Gastroesophageal sphincter (tissue), 3 donors: ENCODE measurements around the gene FASN.

ENCODE experiments used
- CTCF ChIP-seq, 4 experiments: fragments of 200-600 bp in 2 of 4; fragments of 450-650 bp in 2 of 4; sonication (generic) in 1 of 4; IDR thresholded peaks; one replicate each; pipeline ENCODE4 v1.5.1; 2017 to 2019; ENCODE audit warnings: antibody characterized with exemption in 4 of 4, mild to moderate bottlenecking in 2 of 4, moderate library complexity in 2 of 4
- EP300 ChIP-seq: sonication (generic); formaldehyde crosslinking; IDR thresholded peaks from one replicate; pipeline ENCODE4 v1.6.1; 2017; ENCODE audit warnings: antibody characterized with exemption, mild to moderate bottlenecking
- POLR2A ChIP-seq, 2 donors: fragments of 450-650 bp; IDR thresholded peaks; one replicate each; pipeline ENCODE4 v1.6.1; 2017; ENCODE audit warnings: antibody characterized with exemption in 2 of 2, mild to moderate bottlenecking in 2 of 2, moderate library complexity in 1 of 2
- POLR2AphosphoS5 ChIP-seq: sonication (generic); formaldehyde crosslinking; IDR thresholded peaks from one replicate; pipeline ENCODE4 v1.6.1; 2017; ENCODE audit warnings: antibody characterized with exemption

- TF ChIP-seq POLR2AphosphoS5: no peak
- TF ChIP-seq POLR2A (IDR thresholded peaks at IDR 0.05): no peak
- TF ChIP-seq CTCF (IDR thresholded peaks at IDR 0.05): no peak
- no peak for TF ChIP-seq EP300
Observed at GRCh38 chr17:82065193-82065637, 32.8 kb downstream of the FASN start.
